Smooth muscle cell (in vitro differentiated cells): ENCODE data around the gene UBFD1. TPM values are rescaled to one million over a fixed set of nuclear protein-coding genes. Genes with fewer than 3 reads are reported as not detected.
"Not testable (repeated sequence)": the region's sequence is repeated elsewhere in the genome, so short reads cannot be mapped to it uniquely, and the experiment has no call there.

Source experiments
- DNase-seq: peaks from one replicate; lab custom pipeline; 2025; ENCODE audit not compliant: unreplicated experiment; lab: John Stamatoyannopoulos, UW
- H2AFZ ChIP-seq: fragments of 200-600 bp; sonication (generic); 2 replicates; pipeline ENCODE4 v1.6.0; 2016; ENCODE audit warnings: antibody characterized with exemption, low read depth, mild to moderate bottlenecking
- H3F3A ChIP-seq: fragments of 200-600 bp; sonication (generic); 2 replicates; pipeline ENCODE4 v1.6.0; 2017; ENCODE audit warnings: antibody characterized with exemption, low read depth
- H3K27ac ChIP-seq: fragments of 200-600 bp; sonication (generic); 2 replicates; pipeline ENCODE4 v1.5.1; 2016; ENCODE audit warnings: low read depth, mild to moderate bottlenecking
- H3K27me3 ChIP-seq: fragments of 200-600 bp; sonication (generic); 2 replicates; pipeline ENCODE4 v1.6.1; 2016; ENCODE audit warnings: low read depth, mild to moderate bottlenecking
- H3K36me3 ChIP-seq: fragments of 200-600 bp; sonication (generic); 2 replicates; pipeline ENCODE4 v1.5.1; 2016; ENCODE audit warnings: low read depth
- H3K4me1 ChIP-seq: fragments of 200-600 bp; sonication (generic); 2 replicates; pipeline ENCODE4 v1.5.1; 2016; ENCODE audit warnings: low read depth
- H3K4me2 ChIP-seq: fragments of 200-600 bp; sonication (generic); 2 replicates; pipeline ENCODE4 v1.6.0; 2016; ENCODE audit warnings: mild to moderate bottlenecking
- H3K4me3 ChIP-seq: fragments of 200-600 bp; sonication (generic); 2 replicates; pipeline ENCODE4 v1.5.1; 2016; ENCODE audit warnings: mild to moderate bottlenecking
- H3K79me2 ChIP-seq: fragments of 200-600 bp; sonication (generic); 2 replicates; pipeline ENCODE4 v1.6.0; 2016; ENCODE audit warnings: low read depth, mild to moderate bottlenecking
- H3K9ac ChIP-seq: fragments of 200-600 bp; sonication (generic); 2 replicates; pipeline ENCODE4 v1.6.0; 2016; ENCODE audit warnings: low read depth
- H3K9me3 ChIP-seq: fragments of 200-600 bp; sonication (generic); replicated peaks from 2 replicates; pipeline ENCODE4 v1.5.1; 2016; ENCODE audit warnings: low read depth
- H4K20me1 ChIP-seq: fragments of 200-600 bp; sonication (generic); 2 replicates; pipeline ENCODE4 v1.6.0; 2016; ENCODE audit warnings: low read depth
- CTCF ChIP-seq: fragments of 200-600 bp; sonication (generic); IDR thresholded peaks from 2 replicates; pipeline ENCODE4 v1.5.1; 2017; ENCODE audit warnings: borderline replicate concordance, mild to moderate bottlenecking, antibody characterized with exemption; ENCODE audit not compliant: insufficient read depth, poor library complexity, severe bottlenecking
- WGBS: methylation state at CpG from one replicate; pipeline ENCODE4 v1.1.7; 2016; ENCODE audit warnings: low lambda C conversion rate; 5-methylcytosine and 5-hydroxymethylcytosine counted together
- polyA plus RNA-seq: library from polyadenylated mRNA; unstranded; fragments of >200 nt; fragmentation: Nextera tagmentation; extraction: Ambion mirVana; gene quantifications from 2 replicates; pipeline ENCODE4 v1.2.1, GENCODE V29; 2016
- total RNA-seq: library from RNA; depleted of rRNA; stranded (reverse); fragments of >200 nt; gene quantifications from 2 replicates; pipeline ENCODE4 v1.2.3, GENCODE V29; 2014

The UBFD1 gene
- total and polyA plus RNA-seq, 2 experiments from 2014 or later, result 35.5 to 69.3 TPM

GRCh38 chr16:23608194-23608593, 50.7 kb downstream of the UBFD1 start:
- 55% methylated on average over 4 of the region's 4 CpGs for WGBS
- Histone ChIP-seq H3K27ac (no peak overlapping the region), H3K4me1 (no peaks in the 10 kb centered on the region), H3K4me2 (no peak overlapping the region), H3K9ac (no peak overlapping the region), H3K9me3 (no peaks in the 10 kb centered on the region), H3F3A (no peaks in the 10 kb centered on the region), H3K79me2 (no peaks in the 10 kb centered on the region), H2AFZ (no peak overlapping the region), H3K4me3 (no peak overlapping the region), H3K36me3 (no peaks in the 10 kb centered on the region), H3K27me3 (no peaks in the 10 kb centered on the region), H4K20me1 (no peaks in the 10 kb centered on the region)
- DNase-seq, result no peak
- no peak for TF ChIP-seq CTCF

GRCh38 chr16:23609929-23610328, 52.4 kb downstream of the UBFD1 start:
- Histone ChIP-seq H3K27me3 (no peaks in the 10 kb centered on the region), H3K27ac (no peak overlapping the region), H3K4me2 (no peak overlapping the region), H3K4me1 (no peaks in the 10 kb centered on the region), H3K4me3 (no peak overlapping the region), H3K36me3 (no peaks in the 10 kb centered on the region), H2AFZ (no peak overlapping the region), H3K9ac (no peak overlapping the region), H3F3A (no peaks in the 10 kb centered on the region), H3K9me3 (no peaks in the 10 kb centered on the region), H4K20me1 (no peaks in the 10 kb centered on the region), H3K79me2 (no peaks in the 10 kb centered on the region)
- no peak for TF ChIP-seq CTCF
- DNase-seq, result no peak
- 97% methylated on average over 1 of the region's 1 CpG for WGBS

GRCh38 chr16:23610905-23611304, 53.4 kb downstream of the UBFD1 start:
- not testable (repeated sequence) for H3K9me3 ChIP-seq, H3K4me1 ChIP-seq, DNase-seq, H3K27me3 ChIP-seq, H4K20me1 ChIP-seq, H3F3A ChIP-seq, H3K79me2 ChIP-seq, H2AFZ ChIP-seq, H3K9ac ChIP-seq, H3K4me3 ChIP-seq, H3K36me3 ChIP-seq, H3K27ac ChIP-seq, H3K4me2 ChIP-seq
- 97% methylated on average over 6 of the region's 6 CpGs for WGBS

GRCh38 chr16:23611936-23612335, 54.4 kb downstream of the UBFD1 start:
- Histone ChIP-seq H2AFZ (no peak overlapping the region), H3K27me3 (no peaks in the 10 kb centered on the region), H3K36me3 (no peaks in the 10 kb centered on the region), H3K4me2 (no peak overlapping the region), H3K4me3 (no peak overlapping the region), H3F3A (no peaks in the 10 kb centered on the region), H3K27ac (no peak overlapping the region), H3K9me3 (no peaks in the 10 kb centered on the region), H3K9ac (no peak overlapping the region), H3K79me2 (no peaks in the 10 kb centered on the region), H3K4me1 (no peaks in the 10 kb centered on the region), H4K20me1 (no peaks in the 10 kb centered on the region)
- no peak for TF ChIP-seq CTCF
- 90% methylated on average over 3 of the region's 3 CpGs for WGBS
- no peak for DNase-seq
